ENCODE data around the gene B3GALT5. TPM values are rescaled to one million over a fixed set of nuclear protein-coding genes. Genes with fewer than 3 reads are reported as not detected.

Gene B3GALT5
- total and polyA plus RNA-seq, 2 of the 4 experiments (the other 2 are of a cell fraction), result 0.05 to 0.18 TPM

DNA sequence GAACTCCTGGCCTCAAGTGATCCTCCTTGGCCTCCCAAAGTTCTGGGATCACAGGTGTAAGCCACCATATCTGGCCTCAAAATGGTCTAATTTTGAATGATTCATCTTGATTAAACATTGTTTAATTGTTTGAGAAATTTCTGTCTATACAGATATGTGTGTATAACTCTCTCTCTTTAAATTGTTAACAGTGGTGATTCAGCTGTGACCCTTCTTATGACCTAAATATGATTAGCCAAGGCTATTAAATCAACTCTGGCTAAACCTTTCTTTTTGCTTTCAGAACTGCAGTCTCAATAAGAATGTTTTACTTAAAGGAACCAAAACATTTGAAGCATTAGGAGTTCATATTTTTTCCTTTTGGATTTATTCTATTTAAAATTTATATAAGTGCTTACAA is 19.2 kb upstream of the B3GALT5 start:
- H2AFZ ChIP-seq (replicated peaks; ENCODE audit: low read length, poor library complexity), result no peak overlapping the region
- no peaks in the 10 kb centered on the region for H3K4me1 ChIP-seq (ENCODE audit: control insufficient read depth, insufficient read depth, low read length)
- no peaks in the 10 kb centered on the region for H3K9me3 ChIP-seq (ENCODE audit: control insufficient read depth, insufficient read depth, low read length)
- in situ Hi-C loops (cut with MboI; ENCODE audit: low sequenced_read_pairs), result no loop called here
- no peaks in the 10 kb centered on the region for H3K27me3 ChIP-seq (ENCODE audit: control insufficient read depth, insufficient read depth, low read length)
- ATAC-seq (ENCODE audit: low read depth) (no peak), DNase-seq (no peak)
- H4K91ac ChIP-seq (ENCODE audit: insufficient read depth, low read depth, low read length), result no peak overlapping the region
- no peak overlapping the region for H3K9ac ChIP-seq (ENCODE audit: low read depth, low read length)
- intact Hi-C loops (cut with micrococcal nuclease), result no loop called here
- BruUV-seq (replicated peaks), result no TSS peak
- H3K18ac ChIP-seq (ENCODE audit: low read depth, low read length), result no peak overlapping the region
- no peak overlapping the region for H3K56ac ChIP-seq (ENCODE audit: extremely low read depth, insufficient read depth, low read length)
- no peak overlapping the region for H3K14ac ChIP-seq (replicated peaks; ENCODE audit: low read depth, low read length)
- TF ChIP-seq CHD1 (IDR thresholded peaks at IDR 0.05; ENCODE audit: low read depth, low read length) (no peak), SMC3 (IDR thresholded peaks at IDR 0.05; ENCODE audit: low read depth, low read length) (no peak), CEBPB (IDR thresholded peaks at IDR 0.05; ENCODE audit: low read depth, low read length) (no peak), ELK1 (IDR thresholded peaks at IDR 0.05; ENCODE audit: borderline replicate concordance, low read depth, low read length) (no peak), RCOR1 (IDR thresholded peaks at IDR 0.05; ENCODE audit: insufficient replicate concordance, low read length) (no peak), MAZ (IDR thresholded peaks at IDR 0.05; ENCODE audit: borderline replicate concordance, low read depth, low read length) (no peak), NFE2L2 (IDR thresholded peaks at IDR 0.05; ENCODE audit: low read depth, low read length) (no peak), MAFK (IDR thresholded peaks at IDR 0.05; ENCODE audit: low read depth, low read length) (no peak), MXI1 (IDR thresholded peaks at IDR 0.05; ENCODE audit: borderline replicate concordance, low read depth, low read length) (no peak), RFX5 (IDR thresholded peaks at IDR 0.05; ENCODE audit: low read depth, low read length) (no peak), FOS (IDR thresholded peaks at IDR 0.05; ENCODE audit: low read depth, low read length) (no peak), CTCF (conservative IDR thresholded peaks at IDR 0.05; ENCODE audit: low read depth, low read length) (no peak), BHLHE40 (IDR thresholded peaks at IDR 0.05; ENCODE audit: low read depth, low read length) (no peak)
- no peak overlapping the region for H3K4ac ChIP-seq (ENCODE audit: low read depth, low read length)
- no peak overlapping the region for H4K5ac ChIP-seq (ENCODE audit: low read depth, low read length)
- H3K4me2 ChIP-seq (ENCODE audit: low read depth, low read length), result no peak overlapping the region
- H3K4me3 ChIP-seq (ENCODE audit: insufficient read depth, low read depth, low read length), result no peak overlapping the region
- no peaks in the 10 kb centered on the region for H3K9me1 ChIP-seq (ENCODE audit: insufficient read depth, low read length)
- ChIA-PET POLR2A (ENCODE audit: unreplicated experiment) (no interaction called here), CTCF (no interaction called here)
- H2AK5ac ChIP-seq (ENCODE audit: low read depth, low read length), result no peak overlapping the region
- no peak overlapping the region for H3K27ac ChIP-seq (ENCODE audit: insufficient read depth, low read length)
- no peaks in the 10 kb centered on the region for H3K79me1 ChIP-seq (ENCODE audit: low read depth in 1 of 2, low read length in 2 of 2)
- no peak overlapping the region for H2BK120ac ChIP-seq (ENCODE audit: low read depth, low read length)
- H2BK15ac ChIP-seq (ENCODE audit: low read depth, low read length), result no peak overlapping the region
- H3K23ac ChIP-seq (ENCODE audit: low read depth, low read length), result no peak overlapping the region
- no peaks in the 10 kb centered on the region for H4K20me1 ChIP-seq (ENCODE audit: insufficient read depth, low read length)
- no peak overlapping the region for H4K8ac ChIP-seq (ENCODE audit: low read depth in 2 of 2, low read length in 2 of 2)
- no peak overlapping the region for H2AK9ac ChIP-seq (replicated peaks; ENCODE audit: low read depth, low read length, poor library complexity)
- H3K36me3 ChIP-seq (ENCODE audit: control insufficient read depth, insufficient read depth, low read length), result no peaks in the 10 kb centered on the region
- H2BK20ac ChIP-seq (ENCODE audit: low read depth, low read length), result no peak overlapping the region
- no peak overlapping the region for H2BK5ac ChIP-seq (ENCODE audit: low read depth, low read length, poor library complexity, severe bottlenecking)
- dilution Hi-C loops (cut with HindIII; ENCODE audit: low sequenced_read_pairs, unreplicated experiment), result no loop called here
